Spleen (tissue), 11 donors: ENCODE data around the gene GPR137C. TPM values are rescaled to one million over a fixed set of nuclear protein-coding genes. Genes with fewer than 3 reads are reported as not detected.
"Not testable (repeated sequence)": the region's sequence is repeated elsewhere in the genome, so short reads cannot be mapped to it uniquely, and the experiment has no call there.

Experiments
- DNase-seq: peaks from one replicate; pipeline ENCODE4 v3.0.0-alpha.2; 2020
- H3K27ac ChIP-seq, 8 donors: fragments of 200-600 bp; sonication (generic) in 7 of 8; 1 replicate in 4 of 8; 2 replicates in 4 of 8; pipeline versions ENCODE4 v1.5.0 to v1.8.0; 2016 to 2021; ENCODE audit warnings: inconsistent platforms in 4 of 8, mild to moderate bottlenecking in 4 of 8, moderate library complexity in 1 of 8
- H3K27me3 ChIP-seq, 7 donors: fragments of 200-600 bp; sonication (generic) in 6 of 7; replicated peaks in 1 of 7; 1 replicate in 4 of 7; 2 replicates in 3 of 7; pipeline versions ENCODE4 v1.5.0 to v1.8.0; 2016 to 2021; ENCODE audit warnings: inconsistent platforms in 3 of 7, mild to moderate bottlenecking in 1 of 7
- H3K36me3 ChIP-seq, 6 donors: fragments of 200-600 bp; sonication (generic) in 5 of 6; 1 replicate in 4 of 6; 2 replicates in 2 of 6; pipeline versions ENCODE4 v1.5.0 to v1.8.0; 2016 to 2021; ENCODE audit warnings: inconsistent platforms in 2 of 6
- H3K4me1 ChIP-seq, 6 donors: fragments of 200-600 bp; sonication (generic) in 5 of 6; 1 replicate in 3 of 6; 2 replicates in 3 of 6; pipeline versions ENCODE4 v1.5.0 to v1.8.0; 2016 to 2021; ENCODE audit warnings: inconsistent platforms in 3 of 6
- H3K4me3 ChIP-seq, 8 donors: fragments of 200-600 bp; sonication (generic) in 7 of 8; 1 replicate in 4 of 8; 2 replicates in 4 of 8; pipeline versions ENCODE4 v1.5.0 to v1.8.0; 2016 to 2021; ENCODE audit warnings: inconsistent platforms in 4 of 8, mild to moderate bottlenecking in 4 of 8, moderate library complexity in 2 of 8
- H3K9me3 ChIP-seq, 8 donors: fragments of 200-600 bp; sonication (generic) in 7 of 8; 1 replicate in 4 of 8; 2 replicates in 4 of 8; pipeline versions ENCODE4 v1.5.0 to v1.8.0; 2016 to 2021; ENCODE audit warnings: inconsistent platforms in 4 of 8
- POLR2A ChIP-seq, 3 donors: fragments of 450-650 bp; IDR thresholded peaks; one replicate each; pipeline ENCODE4 v1.5.1; 2017; ENCODE audit warnings: antibody characterized with exemption in 3 of 3, mild to moderate bottlenecking in 1 of 3
- POLR2AphosphoS5 ChIP-seq, 3 donors: sonication (generic); formaldehyde crosslinking; IDR thresholded peaks; one replicate each; pipeline ENCODE4 v1.5.1; 2017; ENCODE audit warnings: antibody characterized with exemption in 3 of 3
- WGBS, 5 donors: extraction: QIAGEN DNeasy Blood & Tissue Kit in 3 of 5; methylation state at CpG; one replicate each; pipeline versions ENCODE4 v1.1.5 to v1.1.7; 2013 to 2018; 5-methylcytosine and 5-hydroxymethylcytosine counted together
- intact Hi-C: fragments of 100-400 bp; cut with DNase I; formaldehyde crosslinking; loops from one replicate; pipeline ENCODE4 v1.15.0; 2023; ENCODE audit warnings: low total_unique reads
- polyA plus RNA-seq, 3 donors: library from polyadenylated mRNA; stranded (reverse); fragments of 200-250 nt; gene quantifications; one replicate each; pipeline ENCODE4 v1.2.1, GENCODE V29; 2013
- total RNA-seq, 7 donors: library from RNA; depleted of rRNA in 3 of 7; stranded (reverse); fragments of >200 nt in 3 of 7; fragmentation: NEBNext Ultra II Directional in 4 of 7; extraction: Animal tissue kit (Norgen Biotek cat#: 25700) in 4 of 7; gene quantifications; one replicate each; pipeline versions ENCODE4 v1.1.0 to v1.2.1, GENCODE V29; 2016 to 2021
- TF ChIP-seq, protein P1 (sequence below), 11 experiments: fragments of 200-600 bp in 7 of 11; fragments of 450-650 bp in 4 of 11; sonication (generic) in 4 of 11; IDR thresholded peaks in 8 of 11; conservative IDR thresholded peaks in 3 of 11; 1 replicate in 7 of 11; 2 replicates in 4 of 11; pipeline versions ENCODE4 v1.4.0 to v1.8.0; 2016 to 2021; ENCODE audit warnings: antibody characterized with exemption in 11 of 11, inconsistent platforms in 4 of 11, mild to moderate bottlenecking in 1 of 11
- donor health status: healthy with polysubstance abuse.
- donor health status: DM: no; HTN: no; CAD: no; lungs with moderate emphysema.
- donor health status: DM: no; HTN: no; CAD: no.
- donor health status: Bipolar disorder and iron deficiency.
- donor health status: healthy.
- donor health status: DM: no; HTN: no; CAD: no.
- donor health status: DM: yes; HTN: yes; CAD: no.

Gene GPR137C
- total and polyA plus RNA-seq, 10 donors: 0.52 to 2.1 (median 1.1) TPM

DNA sequence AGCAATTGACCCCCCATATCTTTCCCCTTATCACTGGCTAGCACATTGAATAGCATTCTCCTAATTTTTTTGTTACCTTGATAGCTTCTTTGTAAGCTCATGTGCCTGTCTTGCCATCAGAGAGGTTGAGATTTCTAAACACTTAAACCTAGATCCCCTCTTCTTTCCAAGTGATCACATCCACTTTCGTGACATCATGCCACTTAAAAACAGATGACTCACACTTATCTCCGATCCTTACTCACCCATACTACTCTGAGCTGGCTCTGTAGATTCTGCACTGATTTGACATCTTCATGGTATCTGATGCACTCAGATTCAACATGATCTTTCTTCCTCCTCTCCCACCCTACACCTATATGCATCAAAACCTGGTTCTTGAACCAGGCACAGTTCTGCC lies 10.5 kb downstream of the GPR137C start:
- Histone ChIP-seq H3K4me3 (no peak overlapping the region), H3K27me3 (peaks cover 0 to 5% (median 0%) of the 10 kb centered on the region in 7 donors), H3K36me3 (no peaks in the 10 kb centered on the region), H3K9me3 (peaks cover 0 to 11% (median 9%) of the 10 kb centered on the region in 8 donors), H3K4me1 (no peaks in the 10 kb centered on the region), H3K27ac (no peak overlapping the region)
- WGBS, 5 donors: 80 to 91% (median 88%) methylated on average over 2 of the region's 2 CpGs
- TF ChIP-seq POLR2AphosphoS5 (IDR thresholded peaks at IDR 0.05) (no peak), POLR2A (IDR thresholded peaks at IDR 0.05) (no peak)
- TF ChIP-seq, protein P1, sequence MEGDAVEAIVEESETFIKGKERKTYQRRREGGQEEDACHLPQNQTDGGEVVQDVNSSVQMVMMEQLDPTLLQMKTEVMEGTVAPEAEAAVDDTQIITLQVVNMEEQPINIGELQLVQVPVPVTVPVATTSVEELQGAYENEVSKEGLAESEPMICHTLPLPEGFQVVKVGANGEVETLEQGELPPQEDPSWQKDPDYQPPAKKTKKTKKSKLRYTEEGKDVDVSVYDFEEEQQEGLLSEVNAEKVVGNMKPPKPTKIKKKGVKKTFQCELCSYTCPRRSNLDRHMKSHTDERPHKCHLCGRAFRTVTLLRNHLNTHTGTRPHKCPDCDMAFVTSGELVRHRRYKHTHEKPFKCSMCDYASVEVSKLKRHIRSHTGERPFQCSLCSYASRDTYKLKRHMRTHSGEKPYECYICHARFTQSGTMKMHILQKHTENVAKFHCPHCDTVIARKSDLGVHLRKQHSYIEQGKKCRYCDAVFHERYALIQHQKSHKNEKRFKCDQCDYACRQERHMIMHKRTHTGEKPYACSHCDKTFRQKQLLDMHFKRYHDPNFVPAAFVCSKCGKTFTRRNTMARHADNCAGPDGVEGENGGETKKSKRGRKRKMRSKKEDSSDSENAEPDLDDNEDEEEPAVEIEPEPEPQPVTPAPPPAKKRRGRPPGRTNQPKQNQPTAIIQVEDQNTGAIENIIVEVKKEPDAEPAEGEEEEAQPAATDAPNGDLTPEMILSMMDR (IDR thresholded peaks at IDR 0.05 in 8 of 11, conservative IDR thresholded peaks at IDR 0.05 in 3 of 11): no peak
- intact Hi-C loops: no loop called here
- DNase-seq: no peak

DNA sequence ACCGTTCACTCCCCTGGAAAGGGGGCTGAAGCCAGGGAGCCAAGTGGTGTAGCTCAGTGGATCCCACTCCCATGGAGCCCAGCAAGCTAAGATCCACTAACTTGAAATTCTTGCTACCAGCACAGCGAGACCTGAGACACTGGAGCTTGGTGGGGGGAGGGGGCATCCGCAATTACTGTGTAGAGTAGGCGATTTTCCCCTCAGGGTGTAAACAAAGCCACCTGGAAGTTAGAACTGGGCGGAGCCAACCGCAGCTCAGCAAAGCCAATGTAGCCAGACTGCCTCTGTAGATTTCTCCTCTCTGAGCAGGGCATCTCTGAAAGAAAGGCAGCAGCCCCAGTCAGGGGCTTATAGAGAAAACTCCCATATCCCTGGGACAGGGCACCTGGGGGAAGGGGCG lies 15.8 kb downstream of the GPR137C start:
- H3K9me3 ChIP-seq: peaks cover 3 to 50% (median 39%) of the 10 kb centered on the region in 8 donors
- H3K27me3 ChIP-seq, H3K27ac ChIP-seq, H3K36me3 ChIP-seq, H3K4me3 ChIP-seq, H3K4me1 ChIP-seq, intact Hi-C loops, DNase-seq: not testable (repeated sequence)
- WGBS, 5 donors: 88 to 98% (median 95%) methylated on average over 6 to 7 of the region's 7 CpGs

DNA sequence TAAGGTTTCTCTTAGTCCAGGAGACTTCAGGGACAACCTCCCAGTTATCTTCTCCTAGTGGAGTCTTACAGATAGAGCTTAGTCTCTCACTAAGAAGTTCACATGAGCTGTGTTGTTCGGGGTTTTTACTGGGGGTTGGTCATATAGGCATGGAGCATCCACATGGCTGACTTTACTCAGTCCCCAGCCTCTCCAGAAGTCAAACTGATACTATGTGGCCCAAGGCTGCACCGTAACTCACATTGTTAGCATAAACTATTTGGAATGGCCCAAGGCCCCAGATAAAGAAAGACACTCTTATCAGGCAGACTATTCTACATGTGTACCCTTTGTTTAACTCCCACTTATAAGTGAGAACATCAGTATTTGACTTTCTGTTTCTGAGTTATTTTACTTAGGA lies 23.2 kb downstream of the GPR137C start:
- WGBS, 5 donors: 88 to 96% (median 93%) methylated on average over 2 of the region's 2 CpGs
- TF ChIP-seq, protein P1 (IDR thresholded peaks at IDR 0.05 in 8 of 11, conservative IDR thresholded peaks at IDR 0.05 in 3 of 11): no peak
- TF ChIP-seq POLR2A (IDR thresholded peaks at IDR 0.05): no peak
- TF ChIP-seq POLR2AphosphoS5 (IDR thresholded peaks at IDR 0.05): no peak
- Histone ChIP-seq H3K27me3 (no peaks in the 10 kb centered on the region), H3K4me1 (no peaks in the 10 kb centered on the region), H3K36me3 (no peaks in the 10 kb centered on the region), H3K27ac (no peak overlapping the region), H3K4me3 (no peak overlapping the region), H3K9me3 (peaks cover 3 to 37% (median 33%) of the 10 kb centered on the region in 8 donors)
- intact Hi-C loops: no loop called here
- DNase-seq: no peak

DNA sequence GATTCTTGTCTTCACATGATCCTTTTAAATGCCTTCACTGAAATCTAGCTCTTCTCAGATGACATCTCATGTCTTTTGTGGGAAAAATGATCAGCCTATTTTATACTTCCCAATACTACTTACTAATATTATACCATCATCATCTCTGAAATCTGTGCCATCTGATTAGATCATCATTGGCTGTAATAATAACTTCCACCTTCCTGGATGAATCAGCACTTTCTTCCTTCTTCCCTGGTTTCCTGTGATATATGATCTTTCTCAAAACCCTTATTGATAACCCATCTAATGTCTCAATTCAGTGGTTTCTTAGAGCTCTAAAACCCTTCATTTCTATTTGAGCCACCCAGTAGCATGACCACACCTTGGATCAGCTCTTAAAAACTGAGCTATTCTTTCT lies 30.9 kb downstream of the GPR137C start:
- intact Hi-C loops: no loop called here
- H3K9me3 ChIP-seq: no peaks in the 10 kb centered on the region
- H3K4me1 ChIP-seq: no peaks in the 10 kb centered on the region
- H3K27ac ChIP-seq: no peak overlapping the region
- no peak overlapping the region for H3K4me3 ChIP-seq
- TF ChIP-seq, protein P1 (IDR thresholded peaks at IDR 0.05 in 8 of 11, conservative IDR thresholded peaks at IDR 0.05 in 3 of 11): no peak
- TF ChIP-seq POLR2A (IDR thresholded peaks at IDR 0.05): no peak
- TF ChIP-seq POLR2AphosphoS5 (IDR thresholded peaks at IDR 0.05): no peak
- DNase-seq: no peak
- no peaks in the 10 kb centered on the region for H3K36me3 ChIP-seq
- no peaks in the 10 kb centered on the region for H3K27me3 ChIP-seq

DNA sequence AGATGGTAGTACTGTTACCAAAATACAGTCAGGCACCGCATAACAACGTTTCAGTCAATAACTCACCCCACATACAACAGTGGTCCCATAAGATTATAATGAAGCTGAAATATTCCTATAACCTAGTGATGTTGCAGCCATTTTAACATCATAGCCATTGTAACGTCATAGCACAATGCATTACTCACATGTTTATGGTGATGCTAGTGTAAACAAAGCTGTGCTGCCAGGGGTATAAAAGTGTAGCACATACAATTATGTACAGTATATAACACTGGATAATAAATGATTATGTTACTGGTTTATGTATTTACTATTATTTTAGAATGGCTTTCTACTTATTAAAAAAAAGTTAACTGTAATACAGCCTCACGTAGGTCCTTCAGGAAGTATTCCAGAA lies 37.0 kb downstream of the GPR137C start:
- TF ChIP-seq, protein P1 (IDR thresholded peaks at IDR 0.05 in 8 of 11, conservative IDR thresholded peaks at IDR 0.05 in 3 of 11): no peak
- TF ChIP-seq POLR2AphosphoS5 (IDR thresholded peaks at IDR 0.05) (no peak), POLR2A (IDR thresholded peaks at IDR 0.05) (no peak)
- Histone ChIP-seq H3K27ac (no peak overlapping the region), H3K4me3 (no peak overlapping the region), H3K9me3 (peaks cover 0 to 19% (median 8%) of the 10 kb centered on the region in 8 donors), H3K4me1 (no peaks in the 10 kb centered on the region), H3K36me3 (no peaks in the 10 kb centered on the region), H3K27me3 (no peaks in the 10 kb centered on the region)
- DNase-seq: no peak
- 81 to 87% (median 84%) methylated on average over 4 of the region's 4 CpGs for WGBS, 5 donors
- intact Hi-C loops: no loop called here
